Fibroblast of lung (primary cell): ENCODE results near the gene PWWP2B.

Experiments
- EZH2 ChIP-seq: IDR thresholded peaks from 2 replicates; pipeline ENCODE4 v1.5.1; 2012; ENCODE audit warnings: low read length, control low read depth, mild to moderate bottlenecking; ENCODE audit errors: missing control alignments
- TF ChIP-seq, protein P1 (sequence below), 2 donors: IDR thresholded peaks in 1 of 2; conservative IDR thresholded peaks in 1 of 2; 1 replicate in 1 of 2; 2 replicates in 1 of 2; pipeline ENCODE4 v1.5.1; 2011 to 2012; ENCODE audit warnings: low read length in 2 of 2, control low read depth in 1 of 2, inconsistent platforms in 1 of 2, low read depth in 1 of 2, mild to moderate bottlenecking in 1 of 2

GRCh38 chr10:132407243-132407746 is 10.3 kb downstream of the PWWP2B start:
- TF ChIP-seq, protein P1, sequence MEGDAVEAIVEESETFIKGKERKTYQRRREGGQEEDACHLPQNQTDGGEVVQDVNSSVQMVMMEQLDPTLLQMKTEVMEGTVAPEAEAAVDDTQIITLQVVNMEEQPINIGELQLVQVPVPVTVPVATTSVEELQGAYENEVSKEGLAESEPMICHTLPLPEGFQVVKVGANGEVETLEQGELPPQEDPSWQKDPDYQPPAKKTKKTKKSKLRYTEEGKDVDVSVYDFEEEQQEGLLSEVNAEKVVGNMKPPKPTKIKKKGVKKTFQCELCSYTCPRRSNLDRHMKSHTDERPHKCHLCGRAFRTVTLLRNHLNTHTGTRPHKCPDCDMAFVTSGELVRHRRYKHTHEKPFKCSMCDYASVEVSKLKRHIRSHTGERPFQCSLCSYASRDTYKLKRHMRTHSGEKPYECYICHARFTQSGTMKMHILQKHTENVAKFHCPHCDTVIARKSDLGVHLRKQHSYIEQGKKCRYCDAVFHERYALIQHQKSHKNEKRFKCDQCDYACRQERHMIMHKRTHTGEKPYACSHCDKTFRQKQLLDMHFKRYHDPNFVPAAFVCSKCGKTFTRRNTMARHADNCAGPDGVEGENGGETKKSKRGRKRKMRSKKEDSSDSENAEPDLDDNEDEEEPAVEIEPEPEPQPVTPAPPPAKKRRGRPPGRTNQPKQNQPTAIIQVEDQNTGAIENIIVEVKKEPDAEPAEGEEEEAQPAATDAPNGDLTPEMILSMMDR (conservative IDR thresholded peaks at IDR 0.05 in 1 of 2, IDR thresholded peaks at IDR 0.05 in 1 of 2; ENCODE audit: low read depth in 1 of 2, low read length in 2 of 2) = no peak
- TF ChIP-seq EZH2 = no peak
